GM18868 (cell line): ENCODE results near the gene AK8.
"Not testable (repeated sequence)": the region's sequence is repeated elsewhere in the genome, so short reads cannot be mapped to it uniquely, and the experiment has no call there.

Experiments used
- ATAC-seq: cut with Tn5 transposase; IDR thresholded peaks from one replicate; pipeline ENCODE4 v1.9.1; 2021; ENCODE audit warnings: mild to moderate bottlenecking, moderate library complexity; ENCODE audit not compliant: unreplicated experiment

The AK8 gene

GRCh38 chr9:132774886-132775285, 103.2 kb downstream of the AK8 start:
- no peak for ATAC-seq

- no peak for ATAC-seq
Observed at GRCh38 chr9:132773764-132774339, 104.2 kb downstream of the AK8 start.

- no peak for ATAC-seq
Observed at GRCh38 chr9:132773093-132773492, 105.0 kb downstream of the AK8 start.

- ATAC-seq: not testable (repeated sequence)
Observed at GRCh38 chr9:132771752-132772151, 106.3 kb downstream of the AK8 start.

- no peak for ATAC-seq
Observed at GRCh38 chr9:132770770-132771310, 107.2 kb downstream of the AK8 start.

- ATAC-seq: peak; percentile 66
Observed at GRCh38 chr9:132769906-132770769, 107.9 kb downstream of the AK8 start.

- peak; percentile 58 for ATAC-seq
Observed at GRCh38 chr9:132768932-132769905, 108.9 kb downstream of the AK8 start.

- ATAC-seq: no peak
Observed at GRCh38 chr9:132763574-132763973, 114.5 kb downstream of the AK8 start.

- no peak for ATAC-seq
Observed at GRCh38 chr9:132762896-132763295, 115.2 kb downstream of the AK8 start.

GRCh38 chr9:132761602-132762001, 116.5 kb downstream of the AK8 start:
- no peak for ATAC-seq

GRCh38 chr9:132760057-132760456, 118.0 kb downstream of the AK8 start:
- ATAC-seq: no peak

- ATAC-seq: no peak
Observed at GRCh38 chr9:132757016-132757415, 121.1 kb downstream of the AK8 start.

GRCh38 chr9:132756214-132756845, 121.8 kb downstream of the AK8 start:
- no peak for ATAC-seq

GRCh38 chr9:132755096-132755495, 123.0 kb downstream of the AK8 start:
- no peak for ATAC-seq

GRCh38 chr9:132754236-132754635, 123.8 kb downstream of the AK8 start:
- ATAC-seq: no peak

- ATAC-seq: no peak
Observed at GRCh38 chr9:132753593-132753880, 124.5 kb downstream of the AK8 start.

GRCh38 chr9:132752877-132753592, 125.0 kb downstream of the AK8 start:
- ATAC-seq: no peak

- no peak for ATAC-seq
Observed at GRCh38 chr9:132750668-132751067, 127.4 kb downstream of the AK8 start.

- no peak for ATAC-seq
Observed at GRCh38 chr9:132749306-132749705, 128.8 kb downstream of the AK8 start.

- ATAC-seq: no peak
Observed at GRCh38 chr9:132748450-132748849, 129.6 kb downstream of the AK8 start.
